Liver (tissue), 9 donors: ENCODE results near the gene TKTL1. TPM values are rescaled to one million over a fixed set of nuclear protein-coding genes. Genes with fewer than 3 reads are reported as not detected.

ENCODE experiments used
- DNase-seq: peaks from one replicate; pipeline ENCODE4 v3.0.0-alpha.2; 2017; ENCODE audit warnings: low spot score
- H3K27ac ChIP-seq, 2 donors: one replicate each; pipeline ENCODE4 v1.7.0; 2013; ENCODE audit warnings: inconsistent platforms in 2 of 2, low read length in 2 of 2, control low read depth in 1 of 2, low read depth in 1 of 2, mild to moderate bottlenecking in 1 of 2
- H3K27me3 ChIP-seq, 4 donors: one replicate each; pipeline versions ENCODE4 v1.6.1 to v1.7.0; 2013; ENCODE audit warnings: low read length in 3 of 4, inconsistent platforms in 1 of 4, mild to moderate bottlenecking in 1 of 4, moderate library complexity in 1 of 4; ENCODE audit not compliant: control insufficient read depth in 4 of 4, insufficient read depth in 4 of 4
- H3K36me3 ChIP-seq, 4 donors: one replicate each; pipeline versions ENCODE4 v1.6.1 to v1.7.0; 2013; ENCODE audit warnings: low read length in 3 of 4, mild to moderate bottlenecking in 3 of 4, low read depth in 1 of 4, moderate library complexity in 1 of 4; ENCODE audit not compliant: control insufficient read depth in 4 of 4, insufficient read depth in 3 of 4
- H3K4me1 ChIP-seq, 4 donors: one replicate each; pipeline versions ENCODE4 v1.6.1 to v1.7.0; 2013; ENCODE audit warnings: low read length in 3 of 4, mild to moderate bottlenecking in 3 of 4, moderate library complexity in 1 of 4; ENCODE audit not compliant: control insufficient read depth in 4 of 4, insufficient read depth in 4 of 4
- H3K4me3 ChIP-seq, 3 donors: one replicate each; pipeline versions ENCODE4 v1.6.1 to v1.7.0; 2013; ENCODE audit warnings: low read length in 3 of 3, control low read depth in 1 of 3, low read depth in 1 of 3, mild to moderate bottlenecking in 1 of 3
- H3K9ac ChIP-seq, 2 donors: one replicate each; pipeline ENCODE4 v1.7.0; 2013; ENCODE audit warnings: low read length in 2 of 2, mild to moderate bottlenecking in 2 of 2, moderate library complexity in 2 of 2, control low read depth in 1 of 2, low read depth in 1 of 2
- H3K9me3 ChIP-seq, 4 donors: one replicate each; pipeline versions ENCODE4 v1.6.1 to v1.7.0; 2013; ENCODE audit warnings: low read length in 3 of 4; ENCODE audit not compliant: control insufficient read depth in 4 of 4
- ATF3 ChIP-seq: IDR thresholded peaks from 2 replicates; pipeline ENCODE4 v1.6.1; 2016; ENCODE audit warnings: antibody characterized with exemption
- CTCF ChIP-seq: fragments of 150-350 bp; IDR thresholded peaks from 2 replicates; pipeline ENCODE4 v1.5.1; 2017; ENCODE audit warnings: improper control_type of control experiment, low read depth, low read length; ENCODE audit not compliant: missing input control
- EGR1 ChIP-seq, 2 donors: IDR thresholded peaks; 2 replicates each; pipeline ENCODE4 v1.6.1; 2016 to 2018; ENCODE audit warnings: antibody characterized with exemption in 2 of 2, low read depth in 2 of 2
- FOXA1 ChIP-seq: IDR thresholded peaks from 2 replicates; pipeline ENCODE4 v1.6.1; 2016; ENCODE audit warnings: antibody characterized with exemption
- FOXA2 ChIP-seq: IDR thresholded peaks from 2 replicates; pipeline ENCODE4 v1.6.1; 2016; ENCODE audit warnings: antibody characterized with exemption
- GABPA ChIP-seq, 2 donors: IDR thresholded peaks in 1 of 2; conservative IDR thresholded peaks in 1 of 2; 2 replicates each; pipeline ENCODE4 v1.6.1; 2016; ENCODE audit warnings: antibody characterized with exemption in 2 of 2, mild to moderate bottlenecking in 1 of 2, moderate library complexity in 1 of 2
- HNF4A ChIP-seq, 2 donors: conservative IDR thresholded peaks; 2 replicates each; pipeline ENCODE4 v1.6.1; 2016; ENCODE audit warnings: antibody characterized with exemption in 2 of 2, mild to moderate bottlenecking in 2 of 2
- HNF4G ChIP-seq: IDR thresholded peaks from 2 replicates; pipeline ENCODE4 v1.6.1; 2016; ENCODE audit warnings: antibody characterized with exemption
- JUND ChIP-seq, 2 donors: IDR thresholded peaks; 2 replicates each; pipeline ENCODE4 v1.6.1; 2016; ENCODE audit warnings: antibody characterized with exemption in 2 of 2
- MAX ChIP-seq: IDR thresholded peaks from 2 replicates; pipeline ENCODE4 v1.6.1; 2016; ENCODE audit warnings: antibody characterized with exemption
- NR2F2 ChIP-seq: IDR thresholded peaks from 2 replicates; pipeline ENCODE4 v1.6.1; 2016; ENCODE audit warnings: antibody characterized with exemption
- RAD21 ChIP-seq, 2 donors: IDR thresholded peaks; 2 replicates each; pipeline ENCODE4 v1.6.1; 2016; ENCODE audit warnings: antibody characterized with exemption in 2 of 2, mild to moderate bottlenecking in 2 of 2
- REST ChIP-seq: IDR thresholded peaks from 2 replicates; pipeline ENCODE4 v1.6.1; 2016; ENCODE audit warnings: antibody characterized with exemption, mild to moderate bottlenecking
- RXRA ChIP-seq, 2 donors: IDR thresholded peaks; 2 replicates each; pipeline ENCODE4 v1.6.1; 2017 to 2018; ENCODE audit warnings: antibody characterized with exemption in 2 of 2, mild to moderate bottlenecking in 1 of 2
- SP1 ChIP-seq: IDR thresholded peaks from 2 replicates; pipeline ENCODE4 v1.6.1; 2018; ENCODE audit warnings: antibody characterized with exemption, mild to moderate bottlenecking
- TAF1 ChIP-seq: conservative IDR thresholded peaks from 2 replicates; pipeline ENCODE4 v1.6.1; 2016; ENCODE audit warnings: antibody characterized with exemption, mild to moderate bottlenecking
- YY1 ChIP-seq: IDR thresholded peaks from 2 replicates; pipeline ENCODE4 v1.6.1; 2016; ENCODE audit warnings: antibody characterized with exemption, mild to moderate bottlenecking
- ZBTB33 ChIP-seq: IDR thresholded peaks from 2 replicates; pipeline ENCODE4 v1.6.1; 2016; ENCODE audit warnings: antibody characterized with exemption
- WGBS: extraction: QIAGEN DNeasy Blood & Tissue Kit; methylation state at CpG from one replicate; pipeline ENCODE4 v1.1.7; 2013; 5-methylcytosine and 5-hydroxymethylcytosine counted together
- polyA plus RNA-seq, 2 donors: library from polyadenylated mRNA; stranded (reverse) in 1 of 2; unstranded in 1 of 2; fragments of 200-250 nt in 1 of 2; fragments of >200 nt in 1 of 2; fragmentation: Nextera tagmentation in 1 of 2; extraction: Ambion mirVana in 1 of 2; gene quantifications; one replicate each; pipeline versions ENCODE4 v1.2.1 to v1.2.3, GENCODE V29; 2013 to 2015
- total RNA-seq, 2 donors: library from RNA; depleted of rRNA; stranded (reverse); fragments of >200 nt; gene quantifications; one replicate each; pipeline ENCODE4 v1.2.3, GENCODE V29; 2014
- donor health status: healthy.
- donor health status: healthy.
- donor health status: healthy.
- donor health status: healthy.
- donor health status: healthy.

The TKTL1 gene
- total and polyA plus RNA-seq, 4 donors: under 0.01 TPM; not detected in 3

- Histone ChIP-seq H3K4me3 (no peak overlapping the region), H3K27me3 (no peaks in the 10 kb centered on the region), H3K9me3 (no peaks in the 10 kb centered on the region), H3K4me1 (peaks cover 3 to 19% (median 8%) of the 10 kb centered on the region in 4 donors), H3K36me3 (peaks cover 0 to 4% (median under 1%) of the 10 kb centered on the region in 4 donors), H3K9ac (no peak overlapping the region), H3K27ac (peak overlapping the region; percentile 15 to 18)
- no peak for DNase-seq
- WGBS: 39% methylated on average over 6 of the region's 6 CpGs
- TF ChIP-seq ZBTB33 (no peak), HNF4A (conservative IDR thresholded peaks at IDR 0.05) (peak; percentile 97), REST (peak; percentile 40), HNF4G (peak; percentile 88), CTCF (no peak), FOXA2 (no peak), TAF1 (no peak), SP1 (peak; percentile 93), JUND (IDR thresholded peaks at IDR 0.05) (peak in 1 of 2 donors; percentile 23), RXRA (IDR thresholded peaks at IDR 0.05) (peak; percentile 96 to 98), EGR1 (IDR thresholded peaks at IDR 0.05; ENCODE audit: low read depth in 2 of 2) (no peak), GABPA (IDR thresholded peaks at IDR 0.05 in 1 of 2, conservative IDR thresholded peaks at IDR 0.05 in 1 of 2) (no peak), MAX (no peak), RAD21 (IDR thresholded peaks at IDR 0.05) (no peak), YY1 (peak; percentile 58), ATF3 (no peak), NR2F2 (peak; percentile 93), FOXA1 (no peak)
Measured at GRCh38 chrX:154358829-154359228, 63.2 kb downstream of the TKTL1 start.
